ENCODE measurements around the gene PNMT. TPM values are rescaled to one million over a fixed set of nuclear protein-coding genes. Genes with fewer than 3 reads are reported as not detected.

PNMT gene
- total and polyA plus RNA-seq, 2 of the 8 experiments (the other 6 are each of a cell fraction or from before 2014, with no cell fraction given) = 5.6 to 10.9 TPM

GRCh38 chr17:39636587-39636926, 31.7 kb upstream of the PNMT start:
- DNase-seq (ENCODE audit: low read depth in 1 of 2, low spot score in 2 of 2) (no peak), FAIRE-seq (no peak)
- no peak overlapping the region for H2AFZ ChIP-seq (ENCODE audit: low read length)
- peak overlapping the region; percentile 66; the same call in 1 of the 2 replicates for H4K8ac ChIP-seq (ENCODE audit: extremely low read depth, insufficient read depth, low read length)
- H2AK5ac ChIP-seq (ENCODE audit: low read depth, low read length) = no peak overlapping the region
- peak overlapping the region; percentile 16 to 83 (median 54); a peak in 6 of 8 replicates for H3K4me3 ChIP-seq (ENCODE audit: extremely low read depth in 1 of 4, insufficient read depth in 2 of 4, low read depth in 3 of 4, low read length in 4 of 4)
- H3K4me1 ChIP-seq (replicated peaks in 1 of 4; ENCODE audit: control insufficient read depth in 3 of 4, insufficient read depth in 4 of 4, low read length in 3 of 4) = peaks cover 13 to 46% (median 31%) of the 10 kb centered on the region in 4 experiments
- no peaks in the 10 kb centered on the region for H3K9me3 ChIP-seq (ENCODE audit: insufficient read depth in 2 of 2, low read depth in 1 of 2, low read length in 1 of 2)
- H2BK120ac ChIP-seq (replicated peaks; ENCODE audit: low read depth, low read length) = no peak overlapping the region
- no peak overlapping the region for H3K14ac ChIP-seq (ENCODE audit: insufficient read length)
- H3K27me3 ChIP-seq (replicated peaks in 1 of 4; ENCODE audit: control insufficient read depth in 3 of 4, extremely low read depth in 1 of 4, insufficient read depth in 3 of 4, low read length in 3 of 4) = 0 out of 7 replicates have a peak, but pooled peaks cover 0 to 3% (median 0%) of the 10 kb centered on the region in 4 experiments
- H3K23me2 ChIP-seq (ENCODE audit: low read depth, low read length) = peaks cover 8% of the 10 kb centered on the region; the same call in 1 of the 2 replicates
- H3K4me2 ChIP-seq (ENCODE audit: insufficient read depth in 1 of 2, low read depth in 2 of 2, low read length in 2 of 2) = peak overlapping the region; percentile 86 to 97
- no peaks in the 10 kb centered on the region for H3K36me3 ChIP-seq (ENCODE audit: control insufficient read depth in 2 of 4, insufficient read depth in 4 of 4, low read length in 3 of 4)
- POLR2A ChIA-PET (ENCODE audit: partially characterized antibody) = interaction anchor here (0.8 to 2.4 kb wide), 5 partner anchors 8 to 65 kb away, joined by 3 to 6 read pairs (median 3); partner anchors contain the start of gene ERBB2
- H3K23ac ChIP-seq (ENCODE audit: insufficient read length) = no peak overlapping the region
- peaks cover 3 to 12% of the 10 kb centered on the region in 2 experiments for H4K20me1 ChIP-seq (replicated peaks in 1 of 2; ENCODE audit: control insufficient read depth in 1 of 2, insufficient read depth in 2 of 2, low read length in 2 of 2)
- H3K9ac ChIP-seq (replicated peaks in 1 of 4; ENCODE audit: extremely low read depth in 1 of 4, low read depth in 3 of 4, low read length in 3 of 4) = no peak overlapping the region
- 0 out of 2 replicates have a peak overlapping the region, but pooled peaks have one; percentile 61 for H2BK20ac ChIP-seq (ENCODE audit: low read length)
- CTCF ChIA-PET (ENCODE audit: partially characterized antibody) = interaction anchor here (27.2 to 49.2 kb wide), 3 partner anchors 3 to 49 kb away, joined by 1096 to 1885 read pairs (median 1096); partner anchors contain the start of genes ERBB2, PGAP3, PNMT and PPP1R1B
- no peak overlapping the region for H3K27ac ChIP-seq (ENCODE audit: low read depth, low read length)
- H4K5ac ChIP-seq (ENCODE audit: insufficient read length, low read depth, low read length) = no peak overlapping the region
- 57% methylated on average over 6 of the region's 6 CpGs; no CpG with 5 or more reads in 1 of the 2 experiments for WGBS, 2 experiments (ENCODE audit: extremely low coverage in 1 of 2, insufficient coverage in 1 of 2, insufficient read length in 1 of 2, insufficient replicate concordance in 2 of 2, low coverage in 1 of 2, low lambda C conversion rate in 2 of 2, missing lambda C conversion rate in 1 of 2)
- peaks cover 15% of the 10 kb centered on the region for H3K79me1 ChIP-seq (ENCODE audit: low read depth, low read length)
- no peak overlapping the region for H3K56ac ChIP-seq (replicated peaks; ENCODE audit: insufficient read length, low read depth, low read length)
- H4K91ac ChIP-seq (replicated peaks; ENCODE audit: insufficient read length, low read length) = peak overlapping the region; percentile 31
- peak overlapping the region; percentile 57; the same call in 1 of the 2 replicates for H3K18ac ChIP-seq (ENCODE audit: extremely low read depth, low read length)
- peak overlapping the region; percentile 80; the same call in 1 of the 2 replicates for H2BK12ac ChIP-seq (ENCODE audit: low read depth, low read length)
- no peak overlapping the region for H3K4ac ChIP-seq (replicated peaks; ENCODE audit: insufficient read length, low read depth, low read length)
- peak overlapping the region; percentile 71; the same call in 1 of the 2 replicates for H2BK5ac ChIP-seq (ENCODE audit: low read depth, low read length)
- H3K79me2 ChIP-seq (ENCODE audit: control insufficient read depth in 1 of 2, insufficient read depth in 2 of 2, low read length in 2 of 2) = peaks cover 8 to 41% of the 10 kb centered on the region in 2 experiments
- H2BK15ac ChIP-seq (ENCODE audit: low read length) = 0 out of 2 replicates have a peak overlapping the region, but pooled peaks have one; percentile 61
- TF ChIP-seq TBP (IDR thresholded peaks at IDR 0.05; ENCODE audit: low read depth, low read length) (no peak), POLR2A (IDR thresholded peaks at IDR 0.05; ENCODE audit: control extremely low read depth in 1 of 2, low read depth in 2 of 2, low read length in 2 of 2) (no peak), RXRA (IDR thresholded peaks at IDR 0.05; ENCODE audit: insufficient read depth, low read depth, low read length) (no peak), ATF3 (IDR thresholded peaks at IDR 0.05; ENCODE audit: insufficient read depth, low read depth, low read length) (no peak), JUN (IDR thresholded peaks at IDR 0.05; ENCODE audit: low read depth, low read length) (no peak), GTF2F1 (IDR thresholded peaks at IDR 0.05; ENCODE audit: borderline replicate concordance, low read depth, low read length) (no peak), GABPA (IDR thresholded peaks at IDR 0.05; ENCODE audit: borderline replicate concordance, insufficient read depth, low read length) (no peak), SIN3A (conservative IDR thresholded peaks at IDR 0.05 in 1 of 2, IDR thresholded peaks at IDR 0.05 in 1 of 2; ENCODE audit: low read depth in 1 of 2, low read length in 2 of 2) (no peak), CTCF (IDR thresholded peaks at IDR 0.05; ENCODE audit: control extremely low read depth in 1 of 3, insufficient read depth in 1 of 3, low read depth in 1 of 3, low read length in 3 of 3) (no peak), CBX5 (IDR thresholded peaks at IDR 0.05; ENCODE audit: low read depth, low read length) (no peak)
